LNCAP (cell line): ENCODE results near the gene MED29.

Experiments used
- CTCF ChIP-seq: fragments of 450-650 bp; IDR thresholded peaks from 2 replicates; pipeline ENCODE4 v1.5.1; 2017; ENCODE audit warnings: mild to moderate bottlenecking

The MED29 gene

GRCh38 chr19:39434123-39435076, 43.2 kb downstream of the MED29 start:
- no peak for TF ChIP-seq CTCF

GRCh38 chr19:39435499-39436349, 44.5 kb downstream of the MED29 start, which contains the start of gene RPS16:
Gene RPS16 (minus strand): TSS chr19:39435949. CDS start chr19:39435895, 54 bp downstream.
- no peak for TF ChIP-seq CTCF

GRCh38 chr19:39436350-39436716, 45.2 kb downstream of the MED29 start:
- TF ChIP-seq CTCF: no peak

- no peak for TF ChIP-seq CTCF
Observed at GRCh38 chr19:39438270-39438934, 47.2 kb downstream of the MED29 start.

- TF ChIP-seq CTCF: no peak
Observed at GRCh38 chr19:39444598-39445195, 53.5 kb downstream of the MED29 start.

- no peak for TF ChIP-seq CTCF
Observed at GRCh38 chr19:39445196-39446111, 54.3 kb downstream of the MED29 start, which contains the start of gene SUPT5H. Gene SUPT5H (plus strand): TSS chr19:39445582. CDS start chr19:39445891, 309 bp downstream.
